GM10266 (cell line): Measurements from ENCODE around the gene ACSL3.
"Not testable (repeated sequence)": the region's sequence is repeated elsewhere in the genome, so short reads cannot be mapped to it uniquely, and the experiment has no call there.

ENCODE experiments used
- DNase-seq: peaks from one replicate; pipeline ENCODE4 v3.0.0; 2012; ENCODE audit errors: extremely low spot score
- TF ChIP-seq, protein P1 (sequence below): IDR thresholded peaks from 2 replicates; pipeline ENCODE4 v1.5.1; 2012; ENCODE audit warnings: mild to moderate bottlenecking, low read depth; ENCODE audit not compliant: control insufficient read depth, insufficient read depth; ENCODE audit errors: missing control alignments

Gene ACSL3

DNA sequence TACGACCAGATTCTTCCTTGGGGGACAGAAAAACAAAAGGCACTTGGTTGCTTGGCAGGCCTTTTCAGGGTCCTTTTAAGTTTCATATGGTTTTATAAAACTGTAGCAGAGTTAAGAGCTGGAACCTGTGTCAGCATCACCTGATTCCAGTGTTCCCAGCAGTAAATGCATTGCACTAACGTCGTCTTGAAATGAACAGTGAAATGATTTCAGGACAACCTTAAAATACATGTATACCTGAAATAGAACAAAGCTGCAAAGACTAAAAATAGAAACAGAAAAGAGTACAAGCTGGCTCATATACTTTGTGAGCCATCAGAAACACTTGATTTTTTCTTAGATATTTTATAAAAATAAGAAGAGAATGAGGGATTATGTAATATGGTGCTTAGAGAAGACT, 51.9 kb downstream of the ACSL3 start:
- TF ChIP-seq, protein P1, sequence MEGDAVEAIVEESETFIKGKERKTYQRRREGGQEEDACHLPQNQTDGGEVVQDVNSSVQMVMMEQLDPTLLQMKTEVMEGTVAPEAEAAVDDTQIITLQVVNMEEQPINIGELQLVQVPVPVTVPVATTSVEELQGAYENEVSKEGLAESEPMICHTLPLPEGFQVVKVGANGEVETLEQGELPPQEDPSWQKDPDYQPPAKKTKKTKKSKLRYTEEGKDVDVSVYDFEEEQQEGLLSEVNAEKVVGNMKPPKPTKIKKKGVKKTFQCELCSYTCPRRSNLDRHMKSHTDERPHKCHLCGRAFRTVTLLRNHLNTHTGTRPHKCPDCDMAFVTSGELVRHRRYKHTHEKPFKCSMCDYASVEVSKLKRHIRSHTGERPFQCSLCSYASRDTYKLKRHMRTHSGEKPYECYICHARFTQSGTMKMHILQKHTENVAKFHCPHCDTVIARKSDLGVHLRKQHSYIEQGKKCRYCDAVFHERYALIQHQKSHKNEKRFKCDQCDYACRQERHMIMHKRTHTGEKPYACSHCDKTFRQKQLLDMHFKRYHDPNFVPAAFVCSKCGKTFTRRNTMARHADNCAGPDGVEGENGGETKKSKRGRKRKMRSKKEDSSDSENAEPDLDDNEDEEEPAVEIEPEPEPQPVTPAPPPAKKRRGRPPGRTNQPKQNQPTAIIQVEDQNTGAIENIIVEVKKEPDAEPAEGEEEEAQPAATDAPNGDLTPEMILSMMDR: no peak
- DNase-seq: no peak

DNA sequence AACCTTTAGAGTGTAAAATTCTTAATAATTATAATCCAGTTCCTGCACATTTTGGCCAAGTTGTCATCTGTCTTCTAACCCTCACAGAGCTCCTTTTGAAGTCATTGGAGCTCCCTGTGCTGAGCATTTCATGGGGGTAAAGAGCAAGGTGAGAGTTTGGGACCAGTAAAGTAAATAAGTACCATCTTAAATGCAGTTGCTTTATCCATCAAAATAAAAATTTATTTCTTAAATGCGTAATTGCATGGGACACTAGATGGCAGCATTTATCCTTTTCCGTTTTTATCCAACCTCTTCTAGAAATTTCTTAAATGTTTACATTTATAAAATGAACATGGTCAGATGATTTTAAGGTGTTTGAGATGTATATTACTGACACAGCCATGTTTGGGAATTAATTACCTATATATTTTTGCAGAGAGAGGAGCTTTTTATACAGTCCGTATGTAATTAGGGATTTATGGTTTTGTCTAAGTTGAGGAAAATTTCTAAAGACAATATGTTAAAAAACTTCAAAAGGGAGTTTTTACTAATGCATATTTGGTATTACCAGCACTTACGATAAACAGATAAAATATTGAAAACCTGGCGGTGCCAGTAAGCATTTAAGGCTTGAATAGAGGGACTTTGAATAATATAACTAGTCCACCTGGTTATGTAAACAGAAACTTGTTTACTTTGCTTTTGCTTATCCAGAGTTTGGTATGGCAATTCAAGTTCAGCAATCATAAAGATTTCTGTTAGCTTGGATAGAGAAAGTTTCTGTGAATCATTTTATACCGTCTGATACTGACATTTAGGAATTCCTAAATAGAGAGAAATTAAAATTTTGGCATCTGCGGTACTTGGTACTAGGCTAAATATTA, 54.5 kb downstream of the ACSL3 start:
- TF ChIP-seq, protein P1: peak; percentile 41
- DNase-seq: no peak

DNA sequence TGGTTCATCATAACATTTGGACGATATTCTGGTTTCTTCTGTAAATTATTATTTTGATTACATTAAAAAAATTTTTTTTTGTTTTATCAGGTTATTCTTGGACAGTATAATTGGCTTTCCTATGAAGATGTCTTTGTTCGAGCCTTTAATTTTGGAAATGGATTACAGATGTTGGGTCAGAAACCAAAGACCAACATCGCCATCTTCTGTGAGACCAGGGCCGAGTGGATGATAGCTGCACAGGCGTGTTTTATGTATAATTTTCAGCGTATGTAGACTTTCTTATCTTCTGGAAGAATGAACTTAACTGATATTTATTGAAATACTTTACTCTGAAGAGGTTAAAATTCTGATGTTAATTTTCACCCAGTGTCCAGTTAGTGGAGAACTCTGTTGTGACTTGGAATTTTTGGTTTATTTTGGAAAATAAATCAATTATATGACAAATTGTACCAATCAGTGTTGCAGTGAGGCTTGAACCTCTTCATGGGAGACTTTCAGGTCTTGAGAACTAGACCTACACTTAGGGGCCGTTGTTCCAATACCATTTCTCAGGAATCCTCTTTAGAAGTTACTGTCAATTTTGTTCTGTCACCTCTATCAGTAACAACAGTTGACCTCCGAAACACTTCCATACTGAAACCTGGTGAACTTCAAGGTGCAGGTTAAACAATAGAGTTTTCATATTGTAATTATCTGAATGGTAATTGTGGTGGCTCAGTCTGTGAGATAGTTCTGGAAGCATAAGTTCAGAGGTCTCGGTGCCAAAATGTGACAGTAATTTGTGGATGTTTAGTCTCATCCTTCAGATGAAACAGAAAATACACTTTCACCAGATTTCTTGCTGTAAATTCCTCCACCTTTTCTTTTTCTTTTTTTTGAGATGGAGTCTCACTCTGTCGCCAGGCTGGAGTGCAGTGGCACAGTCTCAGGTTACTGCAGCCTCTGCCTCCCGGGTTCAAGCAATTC, 55.7 kb downstream of the ACSL3 start:
- DNase-seq: no peak
- TF ChIP-seq, protein P1: no peak

DNA sequence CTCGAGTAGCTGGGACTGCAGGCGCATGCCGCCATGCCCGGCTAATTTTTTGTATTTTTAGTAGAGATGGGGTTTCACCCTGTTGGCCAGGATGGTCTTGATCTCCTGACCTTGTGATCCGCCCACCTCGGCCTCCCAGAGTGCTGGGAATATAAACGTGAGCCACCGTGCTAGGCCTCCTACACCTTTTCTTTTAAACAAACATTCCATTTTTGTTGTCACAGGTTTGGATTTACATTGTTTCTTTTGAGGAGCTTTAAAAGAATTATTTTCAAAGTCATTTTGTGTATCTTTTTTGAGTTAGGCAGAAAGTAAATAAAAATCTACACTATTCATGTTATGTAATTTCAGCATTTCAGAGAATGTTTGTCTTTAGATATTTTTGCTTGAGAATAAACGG, 56.4 kb downstream of the ACSL3 start:
- not testable (repeated sequence) for DNase-seq

DNA sequence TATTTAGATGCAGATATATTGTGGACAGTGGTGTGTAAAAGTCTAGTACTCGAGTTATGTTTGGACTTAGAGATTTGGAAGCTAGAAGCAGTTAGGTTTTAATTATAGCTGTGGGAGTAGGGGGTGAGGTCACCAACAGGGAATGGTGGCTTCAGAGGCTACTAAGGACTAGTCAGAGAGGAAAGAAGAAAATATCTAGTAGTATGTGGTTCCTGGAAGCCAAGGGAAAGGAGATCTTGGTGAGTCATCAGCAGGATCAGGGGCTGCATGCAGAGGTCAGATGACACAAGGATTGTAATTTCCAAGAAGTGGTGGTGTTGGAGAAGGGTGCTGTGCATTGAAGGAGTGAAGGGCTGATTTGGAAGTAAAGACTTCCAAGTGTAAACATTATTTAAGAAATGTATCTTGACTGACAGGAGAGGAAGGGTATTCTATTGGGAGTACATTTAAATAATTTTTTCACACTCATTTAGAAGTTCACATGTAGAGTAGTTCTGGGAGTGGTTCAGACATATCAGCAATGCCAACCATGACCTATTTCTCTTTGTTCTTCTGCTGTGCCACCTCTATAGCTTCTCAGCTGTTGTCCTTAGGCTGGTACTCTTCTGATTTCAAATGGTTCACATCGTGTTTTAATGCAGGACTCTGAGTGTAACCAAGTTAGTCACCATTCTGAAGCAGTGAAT, 59.1 kb downstream of the ACSL3 start:
- DNase-seq: no peak
- TF ChIP-seq, protein P1: no peak

DNA sequence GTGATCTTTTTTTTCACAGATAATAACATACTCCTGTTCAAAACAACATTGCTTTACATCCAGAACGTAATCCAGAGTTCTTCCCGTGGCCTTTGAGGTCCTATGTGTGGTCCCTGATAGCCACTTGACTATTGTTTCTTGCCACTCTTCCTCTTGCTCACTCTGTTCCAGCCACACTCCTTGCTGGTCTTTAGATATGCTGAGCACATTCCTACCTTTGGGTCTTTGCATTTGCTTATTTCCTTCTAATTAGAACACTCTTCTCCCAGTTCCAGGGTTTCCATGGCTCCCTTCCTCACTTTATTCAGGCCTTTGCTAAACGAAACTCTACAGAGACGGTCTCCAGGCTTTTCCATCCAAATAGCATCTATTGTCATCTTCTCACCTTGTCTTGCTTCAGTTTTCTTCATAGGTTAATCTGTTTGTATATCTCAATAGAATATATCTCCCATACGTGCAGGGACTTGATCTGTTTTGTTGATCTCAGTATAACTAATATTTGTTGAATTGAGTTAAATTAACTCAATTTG, 59.9 kb downstream of the ACSL3 start:
- TF ChIP-seq, protein P1: no peak
- no peak for DNase-seq
